ENCODE measurements around the gene AK5.

Gene AK5, protein sequence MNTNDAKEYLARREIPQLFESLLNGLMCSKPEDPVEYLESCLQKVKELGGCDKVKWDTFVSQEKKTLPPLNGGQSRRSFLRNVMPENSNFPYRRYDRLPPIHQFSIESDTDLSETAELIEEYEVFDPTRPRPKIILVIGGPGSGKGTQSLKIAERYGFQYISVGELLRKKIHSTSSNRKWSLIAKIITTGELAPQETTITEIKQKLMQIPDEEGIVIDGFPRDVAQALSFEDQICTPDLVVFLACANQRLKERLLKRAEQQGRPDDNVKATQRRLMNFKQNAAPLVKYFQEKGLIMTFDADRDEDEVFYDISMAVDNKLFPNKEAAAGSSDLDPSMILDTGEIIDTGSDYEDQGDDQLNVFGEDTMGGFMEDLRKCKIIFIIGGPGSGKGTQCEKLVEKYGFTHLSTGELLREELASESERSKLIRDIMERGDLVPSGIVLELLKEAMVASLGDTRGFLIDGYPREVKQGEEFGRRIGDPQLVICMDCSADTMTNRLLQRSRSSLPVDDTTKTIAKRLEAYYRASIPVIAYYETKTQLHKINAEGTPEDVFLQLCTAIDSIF

DNA sequence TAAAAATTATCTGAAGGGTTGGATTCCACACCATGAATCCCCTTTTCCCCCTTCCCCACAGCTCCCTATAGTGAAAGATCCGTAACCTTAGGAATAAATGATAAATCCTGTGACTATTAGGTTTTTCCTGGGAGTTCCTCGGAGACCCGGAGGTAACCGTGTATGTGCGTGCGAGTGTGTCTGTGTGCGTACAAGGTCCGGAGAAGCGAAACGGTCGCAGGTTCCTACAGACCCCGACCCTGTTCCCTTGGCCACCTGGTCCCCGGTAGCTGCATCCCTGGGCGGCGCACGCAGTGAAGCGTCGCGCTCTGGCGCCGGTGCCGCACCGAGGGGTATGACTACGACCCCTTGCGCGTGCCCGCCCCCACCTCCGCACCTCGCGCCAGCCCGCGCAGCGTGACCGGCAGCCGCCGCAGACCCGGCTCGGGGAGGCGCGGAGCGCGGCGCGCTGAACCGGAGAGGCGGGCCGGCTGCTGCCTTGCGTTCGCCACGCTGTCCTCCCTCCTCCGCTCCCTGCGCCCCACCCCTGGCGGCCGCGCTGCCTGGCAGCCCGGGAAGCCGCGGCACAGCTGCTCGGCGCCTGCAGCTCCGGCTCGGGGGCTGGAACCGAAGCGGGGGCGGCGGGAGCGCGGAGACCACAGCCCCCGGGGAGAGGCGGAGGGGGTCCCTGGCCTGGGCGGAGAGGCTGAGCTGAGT lies at the start of gene AK5:
Gene AK5, plus strand, starts transcription at position 529 of the 696 bp plus-strand sequence. CDS start 295 bp downstream, outside the sequence.
- DNase-seq, result peak; percentile 11

- no peak for DNase-seq
Observed at GRCh38 chr1:77232829-77233228, 49.0 kb upstream of the AK5 start.

DNA sequence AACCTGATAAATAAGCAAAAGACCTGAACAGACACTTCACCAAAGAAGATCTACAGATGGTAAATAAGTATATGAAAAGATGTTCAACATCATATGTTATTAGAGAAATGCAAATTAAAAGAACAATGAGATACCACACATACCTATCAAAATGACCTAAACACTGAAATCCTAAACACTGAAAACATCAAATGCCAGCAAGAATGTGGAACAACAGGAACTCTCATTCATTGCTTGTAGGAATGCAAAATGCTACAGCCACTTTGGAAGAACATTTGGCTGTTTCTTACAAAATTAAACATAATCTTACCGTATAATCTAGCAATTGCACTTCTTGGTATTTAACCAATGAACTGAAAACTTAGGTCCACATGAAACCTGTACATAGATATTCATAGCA lies 47.7 kb upstream of the AK5 start:
- DNase-seq, result no peak

- no peak for DNase-seq
Observed at GRCh38 chr1:77234943-77235342, 46.9 kb upstream of the AK5 start.

DNA sequence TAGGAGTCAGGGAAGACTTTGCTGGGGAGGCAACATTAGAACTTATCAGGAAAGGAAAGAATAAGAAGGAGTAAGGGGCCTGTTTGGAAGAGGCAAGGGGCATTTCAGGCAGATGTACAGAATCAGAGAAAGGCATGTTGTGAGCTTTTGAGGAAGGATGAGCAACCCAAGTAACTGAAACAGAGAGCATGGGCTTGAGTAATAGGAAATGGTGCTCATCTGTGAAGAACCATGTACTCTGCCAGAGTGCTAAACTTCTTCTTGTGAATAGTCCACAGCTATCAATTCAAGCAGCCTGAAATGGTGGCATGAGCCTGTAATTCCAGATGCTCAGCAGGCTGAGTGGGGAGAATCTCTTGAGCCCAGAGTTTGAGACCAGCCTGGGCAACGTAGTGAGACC lies 43.4 kb upstream of the AK5 start:
- no peak for DNase-seq

DNA sequence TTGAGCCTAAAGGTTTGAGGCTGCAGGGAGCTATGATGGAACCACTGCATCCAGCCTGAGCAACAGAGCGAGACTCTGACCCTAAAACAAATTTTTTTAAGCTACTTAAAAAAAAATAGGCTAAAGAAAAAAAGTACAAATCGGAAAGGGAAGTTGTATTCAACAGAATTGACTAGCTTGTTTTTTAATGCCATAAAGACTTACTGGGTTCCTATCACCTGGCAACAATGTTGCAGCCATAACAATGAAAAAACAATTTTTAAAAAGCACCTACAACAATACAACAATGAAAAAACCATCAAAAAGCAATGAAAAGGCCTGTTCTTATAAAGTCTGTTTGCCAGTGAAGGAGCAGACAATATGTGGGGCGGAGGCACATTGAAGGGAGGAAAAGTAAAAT lies 42.5 kb upstream of the AK5 start:
- no peak for DNase-seq

DNA sequence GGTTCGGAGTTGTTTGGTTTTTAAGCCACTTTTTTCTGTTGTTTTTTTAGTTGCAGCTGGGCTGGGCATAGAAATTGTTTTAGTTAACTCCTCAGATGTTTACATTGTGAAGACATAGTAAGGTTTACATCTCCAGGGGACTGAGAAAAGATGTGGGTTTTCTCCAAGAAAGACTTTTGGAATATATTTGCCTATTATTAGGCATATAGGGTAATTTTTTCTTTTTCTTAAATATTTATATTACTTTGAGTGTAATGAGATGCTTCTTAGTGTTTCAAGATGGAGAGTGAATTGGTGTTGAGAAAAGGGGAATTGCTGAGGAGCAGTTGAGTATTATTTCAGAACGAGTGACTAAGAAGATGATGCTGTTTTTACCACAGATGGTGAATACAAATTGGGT lies 36.0 kb upstream of the AK5 start:
- DNase-seq, result no peak

- DNase-seq, result no peak
Observed at GRCh38 chr1:77250126-77250525, 31.7 kb upstream of the AK5 start.

- DNase-seq, result no peak
Observed at GRCh38 chr1:77253211-77253610, 28.6 kb upstream of the AK5 start.

DNA sequence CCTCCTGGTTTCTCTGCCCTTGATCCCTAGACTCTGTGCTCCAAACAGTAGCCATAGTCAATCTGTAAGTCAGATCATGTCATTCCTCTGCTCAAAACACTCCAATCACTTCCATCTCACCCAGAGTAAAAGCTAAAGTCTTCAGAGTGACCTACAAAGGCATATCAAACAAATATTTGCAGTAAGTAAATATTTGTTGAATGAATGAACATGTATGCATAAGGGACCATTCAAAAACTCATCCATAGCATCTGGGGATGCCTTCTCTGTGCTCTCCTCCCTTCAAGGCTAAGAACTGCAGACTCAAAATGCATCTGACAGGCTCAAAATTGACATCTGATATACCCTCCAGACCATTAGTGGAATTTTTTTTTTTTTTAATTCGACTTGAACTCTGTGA lies 18.1 kb upstream of the AK5 start:
- DNase-seq, result no peak

GRCh38 chr1:77265180-77265579 lies 16.6 kb upstream of the AK5 start:
- no peak for DNase-seq

GRCh38 chr1:77267035-77267434 lies 14.8 kb upstream of the AK5 start:
- no peak for DNase-seq

- no peak for DNase-seq
Observed at GRCh38 chr1:77271852-77272580, 9.8 kb upstream of the AK5 start.

DNA sequence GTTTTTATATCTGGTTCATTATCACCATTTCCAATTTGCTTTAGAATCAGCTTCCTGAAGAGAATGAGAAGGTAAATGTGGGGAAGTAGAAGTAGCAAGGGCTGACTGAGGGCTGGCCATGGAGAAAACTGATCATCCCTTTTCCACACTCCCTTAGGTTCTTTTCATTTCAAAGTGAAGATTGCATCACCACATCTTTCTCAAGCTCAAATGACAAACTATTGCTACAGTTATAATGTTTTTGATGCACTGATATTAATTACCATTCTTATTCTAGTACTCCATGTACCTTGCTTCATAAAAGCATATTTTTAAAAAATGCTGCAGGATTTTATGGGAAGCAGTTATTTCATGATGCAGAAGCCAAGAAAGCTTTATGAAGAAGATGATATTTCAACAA lies 7.9 kb upstream of the AK5 start:
- DNase-seq, result no peak

DNA sequence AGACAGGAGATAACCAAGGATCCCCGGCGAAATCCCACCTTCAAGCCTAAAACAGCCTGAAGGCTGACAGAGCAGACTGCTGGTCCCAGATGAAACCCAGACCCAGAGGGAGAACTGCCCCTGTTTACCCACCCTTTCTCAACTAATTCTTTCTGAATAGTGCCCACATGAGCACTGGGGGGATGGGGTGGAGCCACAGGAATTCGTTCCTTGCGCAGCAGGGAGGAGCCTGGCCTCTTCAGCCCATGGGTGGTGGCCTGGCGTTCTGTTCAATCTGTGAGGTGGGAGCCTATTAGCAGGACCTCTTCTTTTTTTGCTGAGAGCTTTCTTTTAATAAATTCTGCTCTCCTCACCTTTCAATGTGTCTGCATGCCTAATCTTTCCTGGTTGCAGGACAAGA lies 6.6 kb upstream of the AK5 start:
- no peak for DNase-seq

GRCh38 chr1:77276941-77277340 lies 4.9 kb upstream of the AK5 start:
- no peak for DNase-seq

DNA sequence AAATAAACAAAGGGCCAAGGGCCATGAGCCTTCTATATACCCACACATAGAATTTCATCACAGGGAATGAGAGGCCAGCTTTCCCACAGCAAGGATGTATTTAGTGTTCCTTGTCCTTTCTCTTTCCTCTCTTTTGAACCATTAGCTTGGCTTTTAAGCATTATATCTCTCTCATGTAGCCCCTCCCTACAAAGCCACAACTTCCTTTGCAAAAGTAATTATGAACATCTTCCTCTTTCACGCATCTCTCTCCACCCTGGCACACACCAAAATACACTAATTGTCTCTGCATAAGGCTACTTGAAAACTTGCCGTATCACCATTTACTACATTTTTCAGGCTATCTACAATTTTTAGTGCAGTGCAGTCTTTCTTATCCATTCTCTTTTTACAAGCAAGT lies 1.9 kb upstream of the AK5 start:
- DNase-seq, result no peak

GRCh38 chr1:77280962-77281361 lies 857 bp upstream of the AK5 start:
- no peak for DNase-seq

- DNase-seq, result peak; percentile 10
Observed at GRCh38 chr1:77282187-77282865, 507 bp downstream of the AK5 start.

DNA sequence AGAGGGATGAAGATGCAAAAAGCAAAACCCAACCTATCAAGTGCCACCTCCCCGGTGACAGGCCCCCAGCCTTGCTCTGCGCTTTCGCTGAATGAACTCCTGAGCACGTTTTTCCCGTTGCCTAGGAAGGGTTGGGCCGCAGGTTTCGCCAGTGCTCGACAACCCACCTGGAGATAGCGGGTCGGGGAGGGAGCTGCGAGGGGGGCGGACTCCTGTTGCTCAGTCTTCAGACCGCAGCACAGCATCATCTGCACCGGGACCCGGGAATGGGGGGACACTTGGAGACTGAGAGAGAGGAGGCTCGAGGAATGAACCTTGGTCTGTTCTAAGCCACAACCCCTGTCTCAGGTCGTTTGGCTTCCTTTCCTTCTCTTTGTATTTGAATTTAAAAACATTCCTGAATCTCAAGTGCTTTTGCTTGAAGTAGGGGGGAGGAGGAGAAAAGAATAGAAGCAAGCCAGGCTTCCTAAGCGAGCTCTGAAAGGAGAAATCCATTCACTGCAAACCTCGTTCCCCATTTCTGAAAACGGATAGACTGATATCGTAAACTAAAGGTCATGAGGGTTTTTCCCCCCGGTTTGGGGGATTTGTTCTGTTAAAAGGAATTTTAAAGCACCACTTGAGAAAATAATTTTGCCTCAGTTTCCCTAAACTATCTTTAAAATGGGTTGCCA lies 1.2 kb downstream of the AK5 start:
- DNase-seq, result no peak

GRCh38 chr1:77283701-77284425 lies 2.0 kb downstream of the AK5 start:
- DNase-seq, result no peak

GRCh38 chr1:77287535-77287934 lies 5.7 kb downstream of the AK5 start:
- no peak for DNase-seq

All from NCI-H1092 (cell line).